ENCODE results near the gene ZFHX3. TPM values are rescaled to one million over a fixed set of nuclear protein-coding genes. Genes with fewer than 3 reads are reported as not detected.

The ZFHX3 gene
- total RNA-seq, 2 donors from 2014 or later, result 0.79 to 2.2 TPM

DNA sequence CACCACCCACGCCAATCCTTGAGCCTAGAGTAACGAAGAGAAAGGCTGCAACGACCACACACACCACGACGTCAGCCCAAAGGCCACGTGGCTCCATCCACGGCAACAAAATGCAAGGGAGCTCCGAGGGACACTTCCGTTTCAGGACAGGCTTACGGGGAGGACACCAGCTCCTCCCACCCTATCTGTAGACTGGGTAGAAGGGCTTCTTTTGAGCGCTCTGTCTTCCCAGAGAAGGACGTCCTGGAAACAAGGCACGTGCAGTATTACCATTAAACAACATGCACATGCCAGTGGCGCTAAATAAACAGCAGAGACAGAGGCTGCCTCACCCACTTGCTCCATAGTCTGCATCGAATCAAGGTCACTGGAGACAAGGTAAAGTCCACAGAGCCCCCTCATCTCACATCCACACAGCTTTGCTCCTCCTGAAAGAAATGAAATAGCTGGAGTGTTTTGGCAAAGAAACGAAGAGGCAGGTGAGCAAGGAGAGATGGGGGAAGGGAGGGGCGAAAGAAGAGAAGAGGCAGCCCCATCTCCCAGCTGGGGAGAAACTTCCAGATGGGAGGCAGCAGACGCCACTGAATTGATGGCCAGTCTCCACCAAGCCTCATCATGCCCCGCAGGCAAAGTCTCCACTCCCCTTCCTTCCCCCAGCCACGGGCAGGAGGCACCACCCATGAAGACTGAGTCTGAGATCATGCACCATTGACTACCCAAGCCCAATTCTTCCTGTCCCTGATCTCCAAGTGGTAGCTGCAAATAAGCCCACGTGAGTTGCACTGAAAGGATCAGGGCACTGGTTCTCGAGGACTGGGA is 24.0 kb downstream of the ZFHX3 start:
- DNase-seq, result peak; percentile 30
- no peaks in the 10 kb centered on the region for H3K9me3 Mint-ChIP-seq
- no peak overlapping the region for H3K27ac Mint-ChIP-seq
- Histone ChIP-seq H3K4me1 (ENCODE audit: control insufficient read depth, insufficient read depth, low read length) (peaks cover 13% of the 10 kb centered on the region), H3K9me3 (ENCODE audit: control insufficient read depth, low read length) (no peaks in the 10 kb centered on the region), H3K36me3 (ENCODE audit: control insufficient read depth, insufficient read depth, low read length) (no peaks in the 10 kb centered on the region), H3K9ac (ENCODE audit: extremely low read depth, low read length, poor library complexity, severe bottlenecking) (no peak overlapping the region), H3K27ac (ENCODE audit: low read depth, low read length) (no peak overlapping the region), H3K4me3 (ENCODE audit: low read length) (no peak overlapping the region), H3K27me3 (ENCODE audit: control insufficient read depth, insufficient read depth, low read length, poor library complexity, severe bottlenecking) (peaks cover 63% of the 10 kb centered on the region)
- no peak overlapping the region for H3K4me3 Mint-ChIP-seq
- TF ChIP-seq, protein P1, sequence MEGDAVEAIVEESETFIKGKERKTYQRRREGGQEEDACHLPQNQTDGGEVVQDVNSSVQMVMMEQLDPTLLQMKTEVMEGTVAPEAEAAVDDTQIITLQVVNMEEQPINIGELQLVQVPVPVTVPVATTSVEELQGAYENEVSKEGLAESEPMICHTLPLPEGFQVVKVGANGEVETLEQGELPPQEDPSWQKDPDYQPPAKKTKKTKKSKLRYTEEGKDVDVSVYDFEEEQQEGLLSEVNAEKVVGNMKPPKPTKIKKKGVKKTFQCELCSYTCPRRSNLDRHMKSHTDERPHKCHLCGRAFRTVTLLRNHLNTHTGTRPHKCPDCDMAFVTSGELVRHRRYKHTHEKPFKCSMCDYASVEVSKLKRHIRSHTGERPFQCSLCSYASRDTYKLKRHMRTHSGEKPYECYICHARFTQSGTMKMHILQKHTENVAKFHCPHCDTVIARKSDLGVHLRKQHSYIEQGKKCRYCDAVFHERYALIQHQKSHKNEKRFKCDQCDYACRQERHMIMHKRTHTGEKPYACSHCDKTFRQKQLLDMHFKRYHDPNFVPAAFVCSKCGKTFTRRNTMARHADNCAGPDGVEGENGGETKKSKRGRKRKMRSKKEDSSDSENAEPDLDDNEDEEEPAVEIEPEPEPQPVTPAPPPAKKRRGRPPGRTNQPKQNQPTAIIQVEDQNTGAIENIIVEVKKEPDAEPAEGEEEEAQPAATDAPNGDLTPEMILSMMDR (conservative IDR thresholded peaks at IDR 0.05), result no peak
- H3K36me3 Mint-ChIP-seq (ENCODE audit: low read depth), result no peaks in the 10 kb centered on the region
- WGBS, 2 experiments (ENCODE audit: insufficient coverage in 1 of 2, insufficient read length in 1 of 2), result 83 to 84% methylated on average over 14 to 22 of the region's 22 CpGs
- peaks cover 92% of the 10 kb centered on the region for H3K27me3 Mint-ChIP-seq (ENCODE audit: insufficient read depth)
- peaks cover 16% of the 10 kb centered on the region for H3K4me1 Mint-ChIP-seq

DNA sequence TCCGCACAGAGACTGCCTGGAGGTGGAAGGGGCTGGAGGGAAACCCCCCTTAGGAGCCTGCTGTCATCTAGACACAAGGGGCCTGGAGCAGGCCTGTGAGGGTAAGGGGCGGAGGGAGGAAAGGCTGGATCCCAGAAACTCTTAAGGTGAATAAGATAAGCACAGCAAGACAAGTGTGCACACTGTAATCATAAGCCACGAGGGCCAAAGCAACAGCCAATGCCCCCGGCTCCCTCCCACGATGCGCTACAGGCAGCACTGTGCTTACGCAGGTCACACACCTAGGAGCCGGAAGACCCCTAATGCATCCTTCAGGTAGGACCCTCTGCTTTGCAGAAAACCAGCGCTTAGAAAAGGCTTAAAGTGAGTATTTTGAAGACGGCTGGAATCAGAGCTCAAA is 24.6 kb downstream of the ZFHX3 start:
- H3K4me1 Mint-ChIP-seq, result peaks cover 10% of the 10 kb centered on the region
- H3K4me3 Mint-ChIP-seq, result no peak overlapping the region
- DNase-seq, result peak; percentile 27
- H3K27me3 ChIP-seq (ENCODE audit: control insufficient read depth, insufficient read depth, low read length, poor library complexity, severe bottlenecking), result peaks cover 56% of the 10 kb centered on the region
- H3K9me3 Mint-ChIP-seq, result no peaks in the 10 kb centered on the region
- H3K27ac ChIP-seq (ENCODE audit: low read depth, low read length), result no peak overlapping the region
- peaks cover 7% of the 10 kb centered on the region for H3K4me1 ChIP-seq (ENCODE audit: control insufficient read depth, insufficient read depth, low read length)
- H3K9me3 ChIP-seq (ENCODE audit: control insufficient read depth, low read length), result no peaks in the 10 kb centered on the region
- TF ChIP-seq, protein P1 (conservative IDR thresholded peaks at IDR 0.05), result no peak
- H3K9ac ChIP-seq (ENCODE audit: extremely low read depth, low read length, poor library complexity, severe bottlenecking), result no peak overlapping the region
- WGBS, 2 experiments (ENCODE audit: insufficient coverage in 1 of 2, insufficient read length in 1 of 2), result 93 to 97% methylated on average over 8 to 10 of the region's 10 CpGs
- no peaks in the 10 kb centered on the region for H3K36me3 Mint-ChIP-seq (ENCODE audit: low read depth)
- H3K27ac Mint-ChIP-seq, result no peak overlapping the region
- no peaks in the 10 kb centered on the region for H3K36me3 ChIP-seq (ENCODE audit: control insufficient read depth, insufficient read depth, low read length)
- no peak overlapping the region for H3K4me3 ChIP-seq (ENCODE audit: low read length)
- H3K27me3 Mint-ChIP-seq (ENCODE audit: insufficient read depth), result peaks cover 90% of the 10 kb centered on the region

DNA sequence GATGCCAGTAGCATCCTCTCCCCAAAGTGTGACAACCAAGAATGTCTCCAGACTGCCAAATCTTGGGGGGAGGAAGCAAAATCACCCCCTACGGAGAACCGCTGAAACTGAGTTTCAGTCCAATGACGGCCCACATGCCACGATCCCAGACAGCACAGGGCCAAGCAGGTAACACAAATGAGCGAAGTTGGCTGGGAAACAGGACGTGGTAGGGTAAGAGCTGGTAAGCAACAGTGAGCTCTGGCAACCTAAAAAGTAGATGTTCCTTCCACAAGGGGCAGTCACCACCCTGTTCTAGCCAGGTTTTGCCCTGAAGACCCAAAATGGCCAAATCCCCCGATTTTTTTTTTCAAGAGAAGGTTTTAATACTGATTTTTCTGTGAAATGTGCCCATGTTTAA is 25.4 kb downstream of the ZFHX3 start:
- DNase-seq, result peak; percentile 34
- Mint-ChIP-seq H3K36me3 (ENCODE audit: low read depth) (no peaks in the 10 kb centered on the region), H3K4me1 (peaks cover 2% of the 10 kb centered on the region), H3K27ac (no peak overlapping the region), H3K4me3 (no peak overlapping the region), H3K27me3 (ENCODE audit: insufficient read depth) (peaks cover 84% of the 10 kb centered on the region), H3K9me3 (no peaks in the 10 kb centered on the region)
- peaks cover 4% of the 10 kb centered on the region for H3K4me1 ChIP-seq (ENCODE audit: control insufficient read depth, insufficient read depth, low read length)
- H3K4me3 ChIP-seq (ENCODE audit: low read length), result no peak overlapping the region
- H3K27ac ChIP-seq (ENCODE audit: low read depth, low read length), result no peak overlapping the region
- peaks cover 48% of the 10 kb centered on the region for H3K27me3 ChIP-seq (ENCODE audit: control insufficient read depth, insufficient read depth, low read length, poor library complexity, severe bottlenecking)
- no peaks in the 10 kb centered on the region for H3K9me3 ChIP-seq (ENCODE audit: control insufficient read depth, low read length)
- no peaks in the 10 kb centered on the region for H3K36me3 ChIP-seq (ENCODE audit: control insufficient read depth, insufficient read depth, low read length)
- 90 to 92% methylated on average over 7 of the region's 7 CpGs for WGBS, 2 experiments (ENCODE audit: insufficient coverage in 1 of 2, insufficient read length in 1 of 2)
- TF ChIP-seq, protein P1 (conservative IDR thresholded peaks at IDR 0.05), result peak; percentile 28
- H3K9ac ChIP-seq (ENCODE audit: extremely low read depth, low read length, poor library complexity, severe bottlenecking), result no peak overlapping the region
